OCI-LY3 (cell line): ENCODE measurements around the gene SVIL.
"Not testable (repeated sequence)": the region's sequence is repeated elsewhere in the genome, so short reads cannot be mapped to it uniquely, and the experiment has no call there.

ENCODE experiments used
- CTCF ChIP-seq: fragments of 200-600, 300-600 bp; sonication (generic); IDR thresholded peaks from 2 replicates; pipeline ENCODE4 v1.5.1; 2014; ENCODE audit warnings: antibody characterized with exemption, low read length, low read depth
- EZH2phosphoT487 ChIP-seq: fragments of 200-600 bp; shearing (Covaris generic); IDR thresholded peaks from 2 replicates; pipeline ENCODE4 v1.6.1; 2018; ENCODE audit warnings: antibody characterized with exemption, mixed run types, low read depth

GRCh38 chr10:29574212-29575097 is 60.3 kb downstream of the SVIL start:
- TF ChIP-seq CTCF, EZH2phosphoT487: not testable (repeated sequence)
